GM23338 (cell line): Measurements from ENCODE around the gene DNM2. TPM values are rescaled to one million over a fixed set of nuclear protein-coding genes. Genes with fewer than 3 reads are reported as not detected.
A peak's percentile ranks its signal among the peaks of the same experiment; 100 is the strongest.

Source experiments
- ATAC-seq: fragments of 200-7000 bp; cut with Tn5 transposase; 3 replicates; pipeline ENCODE4 v1.9.1; 2020
- DNase-seq: peaks from one replicate; pipeline ENCODE4 v3.0.0-alpha.2; 2015; ENCODE audit warnings: low spot score
- H2AFZ ChIP-seq: fragments of 200-600 bp; sonication (generic); 2 replicates; pipeline ENCODE4 v1.8.0; 2016; ENCODE audit warnings: antibody characterized with exemption, mild to moderate bottlenecking, moderate library complexity
- H3F3A ChIP-seq: fragments of 200-600 bp; sonication (generic); replicated peaks from 2 replicates; pipeline ENCODE4 v1.8.0; 2017; ENCODE audit warnings: antibody characterized with exemption, mixed run types, low read depth
- H3K27ac ChIP-seq: fragments of 200-600 bp; sonication (generic); 2 replicates; pipeline ENCODE4 v1.6.1; 2016; ENCODE audit warnings: low read depth
- H3K27me3 ChIP-seq: fragments of 200-600 bp; sonication (generic); 2 replicates; pipeline ENCODE4 v1.8.0; 2016; ENCODE audit warnings: mild to moderate bottlenecking, mixed run types, moderate library complexity; ENCODE audit not compliant: insufficient read depth
- H3K36me3 ChIP-seq: fragments of 200-600 bp; sonication (generic); 2 replicates; pipeline ENCODE4 v1.8.0; 2016; ENCODE audit warnings: mild to moderate bottlenecking; ENCODE audit not compliant: insufficient read depth
- H3K4me1 ChIP-seq: fragments of 200-600 bp; sonication (generic); 2 replicates; pipeline ENCODE4 v1.8.0; 2016; ENCODE audit warnings: mild to moderate bottlenecking, moderate library complexity; ENCODE audit not compliant: insufficient read depth
- H3K4me2 ChIP-seq: fragments of 200-600 bp; sonication (generic); 2 replicates; pipeline ENCODE4 v1.7.1; 2017; ENCODE audit warnings: mixed run types
- H3K4me3 ChIP-seq: fragments of 200-600 bp; sonication (generic); 2 replicates; pipeline ENCODE4 v1.6.1; 2016; ENCODE audit warnings: mixed run types
- H3K79me2 ChIP-seq: fragments of 200-600 bp; sonication (generic); replicated peaks from 2 replicates; pipeline ENCODE4 v1.8.0; 2017; ENCODE audit warnings: mild to moderate bottlenecking; ENCODE audit not compliant: insufficient read depth
- H3K9me2 ChIP-seq: fragments of 200-600 bp; sonication (generic); 2 replicates; pipeline ENCODE4 v1.8.0; 2017; ENCODE audit not compliant: insufficient read depth
- H4K20me1 ChIP-seq: fragments of 200-600 bp; sonication (generic); replicated peaks from 2 replicates; pipeline ENCODE4 v1.8.0; 2017; ENCODE audit warnings: mild to moderate bottlenecking; ENCODE audit not compliant: insufficient read depth
- H3K27ac Mint-ChIP-seq: 2 replicates; pipeline ENCODE4 v1.8.0; 2020; ENCODE audit warnings: inconsistent platforms, mild to moderate bottlenecking, moderate library complexity, mixed read lengths
- H3K27me3 Mint-ChIP-seq: 3 replicates; pipeline ENCODE4 v1.8.0; 2022; ENCODE audit warnings: low read depth, mild to moderate bottlenecking, moderate library complexity, mixed read lengths, inconsistent platforms; ENCODE audit not compliant: insufficient read depth, poor library complexity
- H3K36me3 Mint-ChIP-seq: 3 replicates; pipeline ENCODE4 v1.8.0; 2021; ENCODE audit warnings: low read depth, mild to moderate bottlenecking, inconsistent platforms, moderate library complexity, mixed read lengths
- H3K4me1 Mint-ChIP-seq: 3 replicates; pipeline ENCODE4 v1.8.0; 2020; ENCODE audit warnings: mild to moderate bottlenecking, inconsistent platforms, mixed read lengths
- H3K4me3 Mint-ChIP-seq: 3 replicates; pipeline ENCODE4 v1.8.0; 2021; ENCODE audit warnings: moderate library complexity, mild to moderate bottlenecking, inconsistent platforms, mixed read lengths
- H3K9me3 Mint-ChIP-seq: 3 replicates; pipeline ENCODE4 v1.8.0; 2020; ENCODE audit warnings: moderate library complexity, mild to moderate bottlenecking, inconsistent platforms, mixed read lengths
- CREB1 ChIP-seq: fragments of 250-450 bp; sonication (Bioruptor Pico); IDR thresholded peaks from 2 replicates; pipeline ENCODE4 v1.5.0; 2020; ENCODE audit warnings: low read depth, mild to moderate bottlenecking, moderate library complexity
- JUNB ChIP-seq: IDR thresholded peaks from one replicate; pipeline ENCODE4 v1.6.1; 2016; ENCODE audit warnings: antibody characterized with exemption; ENCODE audit not compliant: unreplicated experiment
- NANOG ChIP-seq: IDR thresholded peaks from 2 replicates; pipeline ENCODE4 v1.6.1; 2016; ENCODE audit warnings: antibody characterized with exemption, borderline replicate concordance
- POLR2AphosphoS5 ChIP-seq: IDR thresholded peaks from 2 replicates; pipeline ENCODE4 v1.6.1; 2016; ENCODE audit warnings: antibody characterized with exemption, low read depth
- ZNF114 ChIP-seq: fragments of 250-450 bp; sonication (Bioruptor Pico); IDR thresholded peaks from 2 replicates; pipeline ENCODE4 v1.5.0; 2020; ENCODE audit warnings: mild to moderate bottlenecking, moderate library complexity
- ZNF331 ChIP-seq: fragments of 250-450 bp; sonication (Bioruptor Pico); IDR thresholded peaks from 2 replicates; pipeline ENCODE4 v1.5.0; 2020; ENCODE audit warnings: low read depth, mild to moderate bottlenecking, moderate library complexity
- polyA plus RNA-seq: library from polyadenylated mRNA; unstranded; fragments of >200 nt; fragmentation: Nextera tagmentation; extraction: Ambion mirVana; gene quantifications from 2 replicates; pipeline ENCODE4 v1.2.1, GENCODE V29; 2016
- total RNA-seq: library from RNA; depleted of rRNA; stranded (reverse); fragments of >200 nt; shearing (Covaris generic); gene quantifications from 2 replicates; pipeline ENCODE4 v1.2.3, GENCODE V29; 2014
- TF ChIP-seq, protein P1 (sequence below): fragments of 250-450 bp; sonication (Bioruptor Pico); IDR thresholded peaks from 2 replicates; pipeline ENCODE4 v1.5.0; 2020; ENCODE audit warnings: mild to moderate bottlenecking, moderate library complexity
- TF ChIP-seq, protein P2 (sequence below): IDR thresholded peaks from 2 replicates; pipeline ENCODE4 v1.6.1; 2016; ENCODE audit warnings: antibody characterized with exemption
- TF ChIP-seq, protein P3 (sequence below), 2 experiments: fragments of 200-600 bp in 1 of 2; sonication (generic) in 1 of 2; conservative IDR thresholded peaks; 2 replicates each; pipeline versions ENCODE4 v1.5.1 to v1.6.1; 2016 to 2017; ENCODE audit warnings: antibody characterized with exemption in 2 of 2, low read depth in 2 of 2, mild to moderate bottlenecking in 2 of 2, moderate library complexity in 1 of 2
- TF ChIP-seq, protein P4 (sequence below): IDR thresholded peaks from one replicate; pipeline ENCODE4 v1.6.1; 2018; ENCODE audit warnings: antibody characterized with exemption; ENCODE audit not compliant: unreplicated experiment

Gene DNM2
- total and polyA plus RNA-seq, 2 experiments from 2014 or later, result 40.7 to 138 TPM

DNA sequence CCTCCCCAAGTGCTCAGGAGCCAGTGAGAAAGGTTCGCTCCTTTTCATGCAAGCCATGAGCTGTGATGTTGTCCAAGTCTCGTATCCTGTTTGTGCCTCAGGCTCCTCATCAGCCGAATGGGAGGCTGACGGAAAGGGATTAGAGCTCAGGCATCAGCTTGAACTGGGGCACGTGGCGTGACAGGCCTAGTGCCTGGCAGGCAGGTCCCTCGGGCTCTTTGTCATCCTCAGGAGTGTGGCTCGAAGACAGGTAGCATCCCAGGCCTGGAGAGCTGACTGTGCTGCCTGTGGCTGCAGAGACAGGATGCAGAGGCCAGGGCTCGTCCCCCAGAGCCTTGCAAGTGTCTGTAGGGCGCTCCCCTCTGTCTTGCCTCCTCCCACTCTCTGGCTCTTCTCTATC is 38.5 kb downstream of the DNM2 start (continued):
- TF ChIP-seq, protein P1, sequence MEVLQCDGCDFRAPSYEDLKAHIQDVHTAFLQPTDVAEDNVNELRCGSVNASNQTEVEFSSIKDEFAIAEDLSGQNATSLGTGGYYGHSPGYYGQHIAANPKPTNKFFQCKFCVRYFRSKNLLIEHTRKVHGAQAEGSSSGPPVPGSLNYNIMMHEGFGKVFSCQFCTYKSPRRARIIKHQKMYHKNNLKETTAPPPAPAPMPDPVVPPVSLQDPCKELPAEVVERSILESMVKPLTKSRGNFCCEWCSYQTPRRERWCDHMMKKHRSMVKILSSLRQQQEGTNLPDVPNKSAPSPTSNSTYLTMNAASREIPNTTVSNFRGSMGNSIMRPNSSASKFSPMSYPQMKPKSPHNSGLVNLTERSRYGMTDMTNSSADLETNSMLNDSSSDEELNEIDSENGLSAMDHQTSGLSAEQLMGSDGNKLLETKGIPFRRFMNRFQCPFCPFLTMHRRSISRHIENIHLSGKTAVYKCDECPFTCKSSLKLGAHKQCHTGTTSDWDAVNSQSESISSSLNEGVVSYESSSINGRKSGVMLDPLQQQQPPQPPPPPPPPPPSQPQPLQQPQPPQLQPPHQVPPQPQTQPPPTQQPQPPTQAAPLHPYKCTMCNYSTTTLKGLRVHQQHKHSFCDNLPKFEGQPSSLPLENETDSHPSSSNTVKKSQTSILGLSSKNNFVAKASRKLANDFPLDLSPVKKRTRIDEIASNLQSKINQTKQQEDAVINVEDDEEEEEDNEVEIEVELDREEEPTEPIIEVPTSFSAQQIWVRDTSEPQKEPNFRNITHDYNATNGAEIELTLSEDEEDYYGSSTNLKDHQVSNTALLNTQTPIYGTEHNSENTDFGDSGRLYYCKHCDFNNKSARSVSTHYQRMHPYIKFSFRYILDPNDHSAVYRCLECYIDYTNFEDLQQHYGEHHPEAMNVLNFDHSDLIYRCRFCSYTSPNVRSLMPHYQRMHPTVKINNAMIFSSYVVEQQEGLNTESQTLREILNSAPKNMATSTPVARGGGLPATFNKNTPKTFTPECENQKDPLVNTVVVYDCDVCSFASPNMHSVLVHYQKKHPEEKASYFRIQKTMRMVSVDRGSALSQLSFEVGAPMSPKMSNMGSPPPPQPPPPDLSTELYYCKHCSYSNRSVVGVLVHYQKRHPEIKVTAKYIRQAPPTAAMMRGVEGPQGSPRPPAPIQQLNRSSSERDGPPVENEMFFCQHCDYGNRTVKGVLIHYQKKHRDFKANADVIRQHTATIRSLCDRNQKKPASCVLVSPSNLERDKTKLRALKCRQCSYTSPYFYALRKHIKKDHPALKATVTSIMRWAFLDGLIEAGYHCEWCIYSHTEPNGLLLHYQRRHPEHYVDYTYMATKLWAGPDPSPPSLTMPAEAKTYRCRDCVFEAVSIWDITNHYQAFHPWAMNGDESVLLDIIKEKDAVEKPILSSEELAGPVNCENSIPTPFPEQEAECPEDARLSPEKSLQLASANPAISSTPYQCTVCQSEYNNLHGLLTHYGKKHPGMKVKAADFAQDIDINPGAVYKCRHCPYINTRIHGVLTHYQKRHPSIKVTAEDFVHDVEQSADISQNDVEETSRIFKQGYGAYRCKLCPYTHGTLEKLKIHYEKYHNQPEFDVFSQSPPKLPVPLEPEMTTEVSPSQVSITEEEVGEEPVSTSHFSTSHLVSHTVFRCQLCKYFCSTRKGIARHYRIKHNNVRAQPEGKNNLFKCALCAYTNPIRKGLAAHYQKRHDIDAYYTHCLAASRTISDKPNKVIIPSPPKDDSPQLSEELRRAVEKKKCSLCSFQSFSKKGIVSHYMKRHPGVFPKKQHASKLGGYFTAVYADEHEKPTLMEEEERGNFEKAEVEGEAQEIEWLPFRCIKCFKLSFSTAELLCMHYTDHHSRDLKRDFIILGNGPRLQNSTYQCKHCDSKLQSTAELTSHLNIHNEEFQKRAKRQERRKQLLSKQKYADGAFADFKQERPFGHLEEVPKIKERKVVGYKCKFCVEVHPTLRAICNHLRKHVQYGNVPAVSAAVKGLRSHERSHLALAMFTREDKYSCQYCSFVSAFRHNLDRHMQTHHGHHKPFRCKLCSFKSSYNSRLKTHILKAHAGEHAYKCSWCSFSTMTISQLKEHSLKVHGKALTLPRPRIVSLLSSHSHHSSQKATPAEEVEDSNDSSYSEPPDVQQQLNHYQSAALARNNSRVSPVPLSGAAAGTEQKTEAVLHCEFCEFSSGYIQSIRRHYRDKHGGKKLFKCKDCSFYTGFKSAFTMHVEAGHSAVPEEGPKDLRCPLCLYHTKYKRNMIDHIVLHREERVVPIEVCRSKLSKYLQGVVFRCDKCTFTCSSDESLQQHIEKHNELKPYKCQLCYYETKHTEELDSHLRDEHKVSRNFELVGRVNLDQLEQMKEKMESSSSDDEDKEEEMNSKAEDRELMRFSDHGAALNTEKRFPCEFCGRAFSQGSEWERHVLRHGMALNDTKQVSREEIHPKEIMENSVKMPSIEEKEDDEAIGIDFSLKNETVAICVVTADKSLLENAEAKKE, result no peak
- TF ChIP-seq, protein P2, sequence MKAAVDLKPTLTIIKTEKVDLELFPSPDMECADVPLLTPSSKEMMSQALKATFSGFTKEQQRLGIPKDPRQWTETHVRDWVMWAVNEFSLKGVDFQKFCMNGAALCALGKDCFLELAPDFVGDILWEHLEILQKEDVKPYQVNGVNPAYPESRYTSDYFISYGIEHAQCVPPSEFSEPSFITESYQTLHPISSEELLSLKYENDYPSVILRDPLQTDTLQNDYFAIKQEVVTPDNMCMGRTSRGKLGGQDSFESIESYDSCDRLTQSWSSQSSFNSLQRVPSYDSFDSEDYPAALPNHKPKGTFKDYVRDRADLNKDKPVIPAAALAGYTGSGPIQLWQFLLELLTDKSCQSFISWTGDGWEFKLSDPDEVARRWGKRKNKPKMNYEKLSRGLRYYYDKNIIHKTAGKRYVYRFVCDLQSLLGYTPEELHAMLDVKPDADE, result no peak
- TF ChIP-seq JUNB, result no peak

DNA sequence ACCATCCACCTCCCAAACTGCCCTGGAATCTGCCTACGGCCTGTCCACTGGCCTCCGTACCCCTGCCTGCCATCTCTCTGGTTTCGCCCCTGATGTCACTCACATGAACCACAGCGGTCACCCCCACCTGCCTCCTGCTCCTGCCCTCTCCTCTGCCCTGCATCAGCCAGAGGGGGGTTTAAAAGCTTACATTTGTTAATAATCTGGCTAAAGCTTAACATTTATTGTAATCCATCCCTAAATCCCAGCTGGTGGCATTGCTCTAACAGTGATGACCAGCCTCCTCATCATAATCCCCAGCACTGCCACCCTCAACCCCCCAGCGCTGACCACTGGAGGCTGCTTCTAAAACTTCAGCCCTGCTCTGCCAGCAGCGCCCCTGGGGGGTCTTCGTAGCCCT is 38.9 kb downstream of the DNM2 start:
- H3K79me2 ChIP-seq, result peaks cover 37% of the 10 kb centered on the region
- peaks cover 23% of the 10 kb centered on the region for H3K36me3 Mint-ChIP-seq

More for the DNA sequence above, 38.9 kb downstream of the DNM2 start:
- Histone ChIP-seq H3K4me2 (no peak overlapping the region), H2AFZ (no peak overlapping the region), H3F3A (peaks cover 16% of the 10 kb centered on the region), H3K36me3 (no peaks in the 10 kb centered on the region; the same call in 1 of the 2 replicates), H3K4me3 (no peak overlapping the region), H3K9me2 (no peaks in the 10 kb centered on the region), H3K27me3 (no peaks in the 10 kb centered on the region), H3K4me1 (peaks cover 4% of the 10 kb centered on the region; the same call in 1 of the 2 replicates), H3K27ac (no peak overlapping the region), H4K20me1 (peaks cover 23% of the 10 kb centered on the region; the same call in 1 of the 2 replicates)
- TF ChIP-seq, protein P2, result no peak
- TF ChIP-seq, protein P3, sequence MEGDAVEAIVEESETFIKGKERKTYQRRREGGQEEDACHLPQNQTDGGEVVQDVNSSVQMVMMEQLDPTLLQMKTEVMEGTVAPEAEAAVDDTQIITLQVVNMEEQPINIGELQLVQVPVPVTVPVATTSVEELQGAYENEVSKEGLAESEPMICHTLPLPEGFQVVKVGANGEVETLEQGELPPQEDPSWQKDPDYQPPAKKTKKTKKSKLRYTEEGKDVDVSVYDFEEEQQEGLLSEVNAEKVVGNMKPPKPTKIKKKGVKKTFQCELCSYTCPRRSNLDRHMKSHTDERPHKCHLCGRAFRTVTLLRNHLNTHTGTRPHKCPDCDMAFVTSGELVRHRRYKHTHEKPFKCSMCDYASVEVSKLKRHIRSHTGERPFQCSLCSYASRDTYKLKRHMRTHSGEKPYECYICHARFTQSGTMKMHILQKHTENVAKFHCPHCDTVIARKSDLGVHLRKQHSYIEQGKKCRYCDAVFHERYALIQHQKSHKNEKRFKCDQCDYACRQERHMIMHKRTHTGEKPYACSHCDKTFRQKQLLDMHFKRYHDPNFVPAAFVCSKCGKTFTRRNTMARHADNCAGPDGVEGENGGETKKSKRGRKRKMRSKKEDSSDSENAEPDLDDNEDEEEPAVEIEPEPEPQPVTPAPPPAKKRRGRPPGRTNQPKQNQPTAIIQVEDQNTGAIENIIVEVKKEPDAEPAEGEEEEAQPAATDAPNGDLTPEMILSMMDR (conservative IDR thresholded peaks at IDR 0.05; ENCODE audit: low read depth in 2 of 2), result no peak
- TF ChIP-seq ZNF331 (no peak), POLR2AphosphoS5 (no peak), ZNF114 (CRISPR knock-in tag) (no peak), JUNB (no peak), CREB1 (CRISPR knock-in tag) (no peak), NANOG (no peak)
- TF ChIP-seq, protein P4, sequence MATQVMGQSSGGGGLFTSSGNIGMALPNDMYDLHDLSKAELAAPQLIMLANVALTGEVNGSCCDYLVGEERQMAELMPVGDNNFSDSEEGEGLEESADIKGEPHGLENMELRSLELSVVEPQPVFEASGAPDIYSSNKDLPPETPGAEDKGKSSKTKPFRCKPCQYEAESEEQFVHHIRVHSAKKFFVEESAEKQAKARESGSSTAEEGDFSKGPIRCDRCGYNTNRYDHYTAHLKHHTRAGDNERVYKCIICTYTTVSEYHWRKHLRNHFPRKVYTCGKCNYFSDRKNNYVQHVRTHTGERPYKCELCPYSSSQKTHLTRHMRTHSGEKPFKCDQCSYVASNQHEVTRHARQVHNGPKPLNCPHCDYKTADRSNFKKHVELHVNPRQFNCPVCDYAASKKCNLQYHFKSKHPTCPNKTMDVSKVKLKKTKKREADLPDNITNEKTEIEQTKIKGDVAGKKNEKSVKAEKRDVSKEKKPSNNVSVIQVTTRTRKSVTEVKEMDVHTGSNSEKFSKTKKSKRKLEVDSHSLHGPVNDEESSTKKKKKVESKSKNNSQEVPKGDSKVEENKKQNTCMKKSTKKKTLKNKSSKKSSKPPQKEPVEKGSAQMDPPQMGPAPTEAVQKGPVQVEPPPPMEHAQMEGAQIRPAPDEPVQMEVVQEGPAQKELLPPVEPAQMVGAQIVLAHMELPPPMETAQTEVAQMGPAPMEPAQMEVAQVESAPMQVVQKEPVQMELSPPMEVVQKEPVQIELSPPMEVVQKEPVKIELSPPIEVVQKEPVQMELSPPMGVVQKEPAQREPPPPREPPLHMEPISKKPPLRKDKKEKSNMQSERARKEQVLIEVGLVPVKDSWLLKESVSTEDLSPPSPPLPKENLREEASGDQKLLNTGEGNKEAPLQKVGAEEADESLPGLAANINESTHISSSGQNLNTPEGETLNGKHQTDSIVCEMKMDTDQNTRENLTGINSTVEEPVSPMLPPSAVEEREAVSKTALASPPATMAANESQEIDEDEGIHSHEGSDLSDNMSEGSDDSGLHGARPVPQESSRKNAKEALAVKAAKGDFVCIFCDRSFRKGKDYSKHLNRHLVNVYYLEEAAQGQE, result no peak
- no peaks in the 10 kb centered on the region for H3K9me3 Mint-ChIP-seq
- ATAC-seq (no peak), DNase-seq (no peak)
- H3K4me3 Mint-ChIP-seq, result no peak overlapping the region
- H3K27me3 Mint-ChIP-seq, result peaks cover 10% of the 10 kb centered on the region
- peaks cover 29% of the 10 kb centered on the region for H3K4me1 Mint-ChIP-seq
- H3K27ac Mint-ChIP-seq, result 0 out of 2 replicates have a peak overlapping the region, but pooled peaks have one; percentile 67
